Mesothelial cell of epicardium (in vitro differentiated cells): ENCODE data around the gene SMARCAD1. TPM values are rescaled to one million over a fixed set of nuclear protein-coding genes. Genes with fewer than 3 reads are reported as not detected.
"Not testable (repeated sequence)": the region's sequence is repeated elsewhere in the genome, so short reads cannot be mapped to it uniquely, and the experiment has no call there.

ENCODE experiments used
- DNase-seq, 2 experiments: peaks; one replicate each; pipeline ENCODE4 v3.0.0; 2021; ENCODE audit warnings: low spot score in 2 of 2; ENCODE audit not compliant: unreplicated experiment in 2 of 2
- H3K27ac Mint-ChIP-seq: 2 replicates; pipeline ENCODE4 v1.8.0; 2021; ENCODE audit warnings: mixed read lengths
- H3K27me3 Mint-ChIP-seq: 2 replicates; pipeline ENCODE4 v1.8.0; 2021; ENCODE audit warnings: low read depth, mixed read lengths
- H3K36me3 Mint-ChIP-seq: 2 replicates; pipeline ENCODE4 v1.8.0; 2021; ENCODE audit warnings: mixed read lengths
- H3K4me1 Mint-ChIP-seq: 2 replicates; pipeline ENCODE4 v1.8.0; 2021; ENCODE audit warnings: mixed read lengths
- H3K4me3 Mint-ChIP-seq: 2 replicates; pipeline ENCODE4 v1.8.0; 2021; ENCODE audit warnings: mild to moderate bottlenecking, moderate library complexity, mixed read lengths
- H3K9me3 Mint-ChIP-seq: 2 replicates; pipeline ENCODE4 v1.8.0; 2021; ENCODE audit warnings: mixed read lengths
- total RNA-seq: library from RNA; stranded (reverse); gene quantifications from 3 replicates; pipeline ENCODE4 v1.2.1, GENCODE V29; 2021
- TF ChIP-seq, protein P1 (sequence below): fragments of 200-600 bp; sonication (generic); IDR thresholded peaks from one replicate; pipeline ENCODE4 v1.5.0; 2021; ENCODE audit warnings: antibody characterized with exemption; ENCODE audit not compliant: unreplicated experiment

SMARCAD1 gene
- total RNA-seq, 1 donor from 2014 or later, result 63.6 TPM

DNA sequence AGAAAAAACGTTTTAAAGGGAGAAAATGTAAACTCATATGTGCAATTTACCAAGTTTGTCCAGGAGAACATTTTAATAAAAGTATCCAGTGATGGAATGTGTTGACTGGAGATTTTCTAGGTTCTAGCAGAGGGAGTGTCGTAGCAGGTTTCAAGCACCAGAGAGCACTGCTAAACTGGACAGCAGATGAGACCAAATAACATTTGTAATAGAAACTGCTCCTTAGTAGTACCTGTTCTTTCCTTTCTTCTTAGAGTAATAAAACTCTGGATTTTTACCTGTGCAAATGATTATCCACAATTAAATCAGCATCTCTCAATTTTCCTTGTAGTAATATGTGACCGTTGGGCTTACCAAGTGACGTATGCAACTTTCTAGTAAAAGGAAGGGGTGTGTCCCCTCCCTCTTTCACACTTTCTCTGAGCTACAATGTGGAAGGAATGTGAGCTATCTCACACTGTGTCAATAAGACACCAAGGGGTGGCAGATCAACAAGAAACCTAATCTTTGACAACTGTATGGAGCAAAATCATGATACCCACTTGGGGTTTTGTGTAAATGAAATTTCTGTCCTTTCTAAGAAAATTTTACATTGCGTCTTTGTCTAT lies 125.4 kb downstream of the SMARCAD1 start:
- no peaks in the 10 kb centered on the region for H3K27me3 Mint-ChIP-seq
- H3K36me3 Mint-ChIP-seq, result no peaks in the 10 kb centered on the region
- H3K27ac Mint-ChIP-seq, result no peak overlapping the region
- no peak overlapping the region for H3K4me3 Mint-ChIP-seq
- no peaks in the 10 kb centered on the region for H3K9me3 Mint-ChIP-seq
- no peak for DNase-seq
- H3K4me1 Mint-ChIP-seq, result no peaks in the 10 kb centered on the region
- TF ChIP-seq, protein P1, sequence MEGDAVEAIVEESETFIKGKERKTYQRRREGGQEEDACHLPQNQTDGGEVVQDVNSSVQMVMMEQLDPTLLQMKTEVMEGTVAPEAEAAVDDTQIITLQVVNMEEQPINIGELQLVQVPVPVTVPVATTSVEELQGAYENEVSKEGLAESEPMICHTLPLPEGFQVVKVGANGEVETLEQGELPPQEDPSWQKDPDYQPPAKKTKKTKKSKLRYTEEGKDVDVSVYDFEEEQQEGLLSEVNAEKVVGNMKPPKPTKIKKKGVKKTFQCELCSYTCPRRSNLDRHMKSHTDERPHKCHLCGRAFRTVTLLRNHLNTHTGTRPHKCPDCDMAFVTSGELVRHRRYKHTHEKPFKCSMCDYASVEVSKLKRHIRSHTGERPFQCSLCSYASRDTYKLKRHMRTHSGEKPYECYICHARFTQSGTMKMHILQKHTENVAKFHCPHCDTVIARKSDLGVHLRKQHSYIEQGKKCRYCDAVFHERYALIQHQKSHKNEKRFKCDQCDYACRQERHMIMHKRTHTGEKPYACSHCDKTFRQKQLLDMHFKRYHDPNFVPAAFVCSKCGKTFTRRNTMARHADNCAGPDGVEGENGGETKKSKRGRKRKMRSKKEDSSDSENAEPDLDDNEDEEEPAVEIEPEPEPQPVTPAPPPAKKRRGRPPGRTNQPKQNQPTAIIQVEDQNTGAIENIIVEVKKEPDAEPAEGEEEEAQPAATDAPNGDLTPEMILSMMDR, result no peak

DNA sequence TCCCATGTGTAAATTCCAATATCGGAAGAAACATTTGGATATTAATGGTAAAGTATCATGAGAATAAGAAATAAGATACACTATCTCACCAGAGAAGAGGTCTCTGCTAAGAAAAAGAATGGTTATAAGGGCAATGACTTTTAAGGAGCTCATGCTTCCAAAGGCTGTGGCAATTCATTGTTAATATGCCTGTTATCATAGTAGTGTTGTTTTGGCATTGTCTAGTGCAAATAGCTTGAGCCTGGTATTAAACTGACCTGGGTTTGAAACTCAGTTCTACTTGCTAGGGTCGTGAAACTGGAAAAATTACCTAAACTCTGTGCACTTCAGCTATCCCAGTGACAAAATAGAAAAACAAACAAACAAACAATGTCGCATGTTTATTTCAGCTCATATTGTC lies 126.2 kb downstream of the SMARCAD1 start:
- TF ChIP-seq, protein P1, result no peak
- H3K27ac Mint-ChIP-seq, result no peak overlapping the region
- no peak for DNase-seq
- no peaks in the 10 kb centered on the region for H3K9me3 Mint-ChIP-seq
- no peaks in the 10 kb centered on the region for H3K4me1 Mint-ChIP-seq
- H3K36me3 Mint-ChIP-seq, result no peaks in the 10 kb centered on the region
- no peak overlapping the region for H3K4me3 Mint-ChIP-seq
- no peaks in the 10 kb centered on the region for H3K27me3 Mint-ChIP-seq

DNA sequence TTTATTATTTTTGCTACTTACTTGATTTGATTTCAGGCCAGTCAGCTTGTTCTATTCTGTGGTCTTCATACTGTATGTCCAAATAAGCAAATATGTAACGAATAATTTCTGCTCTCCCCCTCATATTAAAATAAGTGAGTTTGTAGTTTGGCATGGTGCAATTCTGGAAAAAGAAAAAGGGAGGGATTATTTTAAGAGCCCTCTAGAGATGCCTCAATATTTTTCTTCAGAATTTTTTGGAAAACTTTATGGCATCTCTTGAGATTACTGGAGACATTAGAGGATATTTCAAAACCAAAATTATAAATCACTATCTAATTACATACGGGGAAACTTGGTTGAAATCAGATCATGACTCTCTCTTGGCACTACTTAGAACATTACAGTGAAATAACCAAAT lies 126.8 kb downstream of the SMARCAD1 start:
- Mint-ChIP-seq H3K9me3 (no peaks in the 10 kb centered on the region), H3K36me3 (no peaks in the 10 kb centered on the region), H3K27ac (no peak overlapping the region), H3K4me1 (peaks cover 2% of the 10 kb centered on the region), H3K27me3 (no peaks in the 10 kb centered on the region), H3K4me3 (no peak overlapping the region)
- TF ChIP-seq, protein P1, result no peak
- DNase-seq, result no peak

DNA sequence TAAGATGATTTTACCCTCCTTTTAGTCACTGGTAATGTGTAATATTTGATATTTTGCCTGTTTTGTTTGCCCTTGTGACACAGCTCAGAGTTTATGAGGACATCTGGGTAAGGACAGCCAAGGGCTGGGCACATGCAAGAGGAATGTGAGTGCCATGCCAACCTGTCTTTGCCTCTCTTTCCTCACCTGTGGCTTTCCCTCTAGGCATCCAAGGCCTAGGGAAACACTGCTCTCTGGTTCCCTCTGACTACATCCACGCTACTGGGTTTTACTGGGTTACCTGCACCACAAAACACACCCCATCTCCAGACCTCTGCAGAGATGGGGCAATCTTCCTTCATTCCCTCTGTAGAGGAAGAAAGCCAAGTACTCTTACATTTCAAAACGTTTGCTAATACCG lies 127.3 kb downstream of the SMARCAD1 start:
- TF ChIP-seq, protein P1, result no peak

GRCh38 chr4:94336303-94336702 lies 128.6 kb downstream of the SMARCAD1 start:
- H3K4me3 Mint-ChIP-seq, result no peak overlapping the region
- H3K27ac Mint-ChIP-seq, result no peak overlapping the region
- H3K9me3 Mint-ChIP-seq, result no peaks in the 10 kb centered on the region
- DNase-seq, result no peak
- H3K36me3 Mint-ChIP-seq, result no peaks in the 10 kb centered on the region
- H3K27me3 Mint-ChIP-seq, result no peaks in the 10 kb centered on the region
- peaks cover 2% of the 10 kb centered on the region for H3K4me1 Mint-ChIP-seq
- TF ChIP-seq, protein P1, result no peak

More for the DNA sequence above, 127.3 kb downstream of the SMARCAD1 start:
- H3K4me3 Mint-ChIP-seq, result no peak overlapping the region
- no peak overlapping the region for H3K27ac Mint-ChIP-seq
- no peaks in the 10 kb centered on the region for H3K9me3 Mint-ChIP-seq
- H3K27me3 Mint-ChIP-seq, result no peaks in the 10 kb centered on the region
- H3K36me3 Mint-ChIP-seq, result no peaks in the 10 kb centered on the region
- H3K4me1 Mint-ChIP-seq, result peaks cover 2% of the 10 kb centered on the region
- no peak for DNase-seq

DNA sequence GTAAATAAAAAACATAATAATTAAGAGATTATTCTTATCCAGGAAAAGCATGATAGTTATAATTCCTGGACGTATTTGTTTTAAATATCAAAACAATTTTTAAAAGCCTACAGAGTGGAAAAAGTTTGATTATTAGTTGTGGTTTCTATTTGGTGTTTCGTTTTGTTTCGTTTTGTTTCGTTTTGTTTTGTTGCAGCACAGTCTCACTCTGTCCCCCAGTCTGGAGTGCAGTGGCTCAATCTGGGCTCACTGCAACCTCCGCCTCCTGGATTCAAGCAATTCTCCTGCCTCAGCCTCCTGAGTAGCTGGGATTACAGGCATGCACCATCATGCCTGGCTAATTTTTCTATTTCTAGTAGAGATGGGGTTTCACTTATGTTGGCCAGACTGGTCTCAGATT lies 129.1 kb downstream of the SMARCAD1 start:
- not testable (repeated sequence) for H3K4me3 Mint-ChIP-seq, H3K27me3 Mint-ChIP-seq, DNase-seq, H3K9me3 Mint-ChIP-seq, H3K27ac Mint-ChIP-seq, H3K4me1 Mint-ChIP-seq, H3K36me3 Mint-ChIP-seq
